HepG2 (cell line): ENCODE measurements around the gene RBPJ. TPM values are rescaled to one million over a fixed set of nuclear protein-coding genes. Genes with fewer than 3 reads are reported as not detected.

Source experiments
- AGO2 ChIP-seq: fragments of 200-400 bp; formaldehyde crosslinking; optimal IDR thresholded peaks from 2 replicates; pipeline ENCODE3; 2017; ENCODE audit warnings: mild to moderate bottlenecking, low read depth, low read length, moderate library complexity
- ATF5 ChIP-seq: sonication (generic); formaldehyde crosslinking; IDR thresholded peaks from 2 replicates; pipeline ENCODE4 v1.4.0; 2020; ENCODE audit warnings: mild to moderate bottlenecking, low read depth, missing genetic modification reagents
- CREBL2 ChIP-seq: sonication (generic); formaldehyde crosslinking; IDR thresholded peaks from 2 replicates; pipeline ENCODE4 v1.8.1; 2023; ENCODE audit warnings: missing genetic modification reagents, mild to moderate bottlenecking, borderline replicate concordance
- FOXP1 ChIP-seq, 2 experiments: fragments of 450-650 bp in 1 of 2; IDR thresholded peaks; 2 replicates each; pipeline ENCODE4 v1.6.1; 2017 to 2018; ENCODE audit warnings: antibody characterized with exemption in 1 of 2
- HNF1A ChIP-seq, 2 experiments: sonication (generic) in 1 of 2; formaldehyde crosslinking in 1 of 2; IDR thresholded peaks; 2 replicates each; pipeline versions ENCODE4 v1.4.0 to v1.6.1; 2016 to 2020; ENCODE audit warnings: borderline replicate concordance in 1 of 2, low read depth in 1 of 2, mild to moderate bottlenecking in 1 of 2, missing genetic modification reagents in 1 of 2
- KLF12 ChIP-seq: sonication (generic); formaldehyde crosslinking; IDR thresholded peaks from 2 replicates; pipeline ENCODE4 v1.4.0; 2020; ENCODE audit warnings: missing genetic modification reagents, borderline replicate concordance
- KLF15 ChIP-seq: sonication (generic); formaldehyde crosslinking; IDR thresholded peaks from 2 replicates; pipeline ENCODE4 v1.8.1; 2023; ENCODE audit warnings: borderline replicate concordance, mild to moderate bottlenecking, inconsistent platforms, missing genetic modification reagents, mixed read lengths
- MED1 ChIP-seq: sonication (generic); formaldehyde crosslinking; IDR thresholded peaks from 2 replicates; pipeline ENCODE4 v1.4.0; 2020; ENCODE audit warnings: missing genetic modification reagents
- MTF1 ChIP-seq: sonication (generic); formaldehyde crosslinking; IDR thresholded peaks from 2 replicates; pipeline ENCODE4 v1.5.0; 2020; ENCODE audit warnings: missing genetic modification reagents
- RARG ChIP-seq: sonication (generic); formaldehyde crosslinking; IDR thresholded peaks from 2 replicates; pipeline ENCODE4 v1.4.0; 2020; ENCODE audit warnings: low read depth, mild to moderate bottlenecking, missing genetic modification reagents
- SRSF9 ChIP-seq: fragments of 200-400 bp; formaldehyde crosslinking; IDR thresholded peaks from 2 replicates; pipeline ENCODE4 v1.6.1; 2018; ENCODE audit warnings: borderline replicate concordance, mild to moderate bottlenecking, low read depth, low read length; ENCODE audit not compliant: insufficient read depth, poor library complexity, severe bottlenecking
- TCF7 ChIP-seq: sonication (generic); IDR thresholded peaks from 2 replicates; pipeline ENCODE4 v1.6.1; 2016; ENCODE audit warnings: antibody characterized with exemption, low read depth
- TMF1 ChIP-seq: sonication (generic); formaldehyde crosslinking; IDR thresholded peaks from 2 replicates; pipeline ENCODE4 v1.8.1; 2022; ENCODE audit warnings: low read depth, missing genetic modification reagents
- ZMYM2 ChIP-seq: sonication (generic); formaldehyde crosslinking; IDR thresholded peaks from 2 replicates; pipeline ENCODE4 v1.8.0; 2022; ENCODE audit warnings: mild to moderate bottlenecking, missing genetic modification reagents
- ZNF337 ChIP-seq: sonication (generic); formaldehyde crosslinking; IDR thresholded peaks from 2 replicates; pipeline ENCODE4 v1.5.1; 2020; ENCODE audit warnings: missing genetic modification reagents, low read depth, mild to moderate bottlenecking, borderline replicate concordance
- ZNF460 ChIP-seq: sonication (generic); formaldehyde crosslinking; IDR thresholded peaks from 2 replicates; pipeline ENCODE4 v1.5.1; 2020; ENCODE audit warnings: missing genetic modification reagents, mild to moderate bottlenecking, borderline replicate concordance
- ZNF737 ChIP-seq: sonication (generic); formaldehyde crosslinking; IDR thresholded peaks from 2 replicates; pipeline ENCODE4 v1.5.0; 2020; ENCODE audit warnings: missing genetic modification reagents, mild to moderate bottlenecking, borderline replicate concordance
- polyA plus RNA-seq, 8 experiments: library from polyadenylated mRNA; depleted of rRNA in 3 of 8; stranded (reverse) in 7 of 8; unstranded in 1 of 8; fragments of >200 nt; fragmentation: Illumina TruSeq in 4 of 8; extraction: Trizol in 4 of 8; gene quantifications; 2 replicates each; pipeline versions ENCODE4 v1.2.1 to v1.2.3, GENCODE V29; 2011 to 2016; ENCODE audit warnings: low read depth in 4 of 8, missing spikeins in 1 of 8, mixed read lengths in 1 of 8; ENCODE audit not compliant: insufficient read depth in 1 of 8
- total RNA-seq, 5 experiments: library from RNA; depleted of rRNA; stranded (reverse); fragments of >200 nt; fragmentation: Illumina TruSeq; extraction: Trizol; gene quantifications; 2 replicates each; pipeline ENCODE4 v1.2.3, GENCODE V29; 2016; ENCODE audit warnings: low read depth in 1 of 5
- TF ChIP-seq, protein P1 (sequence below): sonication (generic); formaldehyde crosslinking; IDR thresholded peaks from 2 replicates; pipeline ENCODE4 v1.4.0; 2020; ENCODE audit warnings: mild to moderate bottlenecking, missing genetic modification reagents
- TF ChIP-seq, protein P2 (sequence below): sonication (generic); formaldehyde crosslinking; IDR thresholded peaks from 2 replicates; pipeline ENCODE4 v1.9.0; 2021; ENCODE audit warnings: missing genetic modification reagents, borderline replicate concordance
- TF ChIP-seq, protein P3 (sequence below): conservative IDR thresholded peaks from 2 replicates; pipeline ENCODE4 v1.6.1; 2018; ENCODE audit warnings: missing genetic modification reagents

RBPJ gene
- total and polyA plus RNA-seq, 2 of the 13 experiments (the other 11 are each of a cell fraction or from before 2014, with no cell fraction given), result 25.9 to 33.2 TPM

DNA sequence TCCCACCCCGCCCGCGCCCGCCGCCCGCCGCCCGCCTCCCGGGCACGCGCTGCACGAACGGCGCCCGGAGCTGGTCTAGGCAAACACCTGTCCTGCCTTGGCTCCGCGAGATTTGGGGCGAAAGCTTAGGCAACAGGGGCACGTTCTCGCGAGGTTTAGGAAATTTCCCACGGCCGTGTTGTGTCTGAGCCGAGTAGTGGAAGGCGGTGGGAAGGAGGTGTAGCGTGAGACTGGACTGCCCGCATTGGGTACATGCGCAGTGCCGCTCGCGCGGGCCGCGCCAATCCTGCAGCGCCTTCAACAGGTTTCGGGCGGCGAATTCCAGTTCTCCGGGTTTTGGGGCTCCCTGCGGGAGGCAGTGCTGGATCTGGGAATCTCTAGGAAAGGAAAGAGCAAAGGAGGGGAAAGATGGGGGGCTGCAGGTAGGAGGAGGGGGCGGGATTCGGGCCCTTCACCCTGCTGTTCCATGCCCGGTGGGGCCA lies 1.3 kb upstream of the RBPJ start (continued):
- no peak for TF ChIP-seq ATF5 (CRISPR knock-in tag)
- no peak; the same call in 1 of the 2 replicates for TF ChIP-seq MED1
- TF ChIP-seq ZNF460 (CRISPR knock-in tag), result no peak; the same call in 1 of the 2 replicates
- no peak for TF ChIP-seq CREBL2 (CRISPR knock-in tag)
- TF ChIP-seq, protein P1, sequence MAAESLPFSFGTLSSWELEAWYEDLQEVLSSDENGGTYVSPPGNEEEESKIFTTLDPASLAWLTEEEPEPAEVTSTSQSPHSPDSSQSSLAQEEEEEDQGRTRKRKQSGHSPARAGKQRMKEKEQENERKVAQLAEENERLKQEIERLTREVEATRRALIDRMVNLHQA (CRISPR knock-in tag), result no peak
- TF ChIP-seq, protein P2, sequence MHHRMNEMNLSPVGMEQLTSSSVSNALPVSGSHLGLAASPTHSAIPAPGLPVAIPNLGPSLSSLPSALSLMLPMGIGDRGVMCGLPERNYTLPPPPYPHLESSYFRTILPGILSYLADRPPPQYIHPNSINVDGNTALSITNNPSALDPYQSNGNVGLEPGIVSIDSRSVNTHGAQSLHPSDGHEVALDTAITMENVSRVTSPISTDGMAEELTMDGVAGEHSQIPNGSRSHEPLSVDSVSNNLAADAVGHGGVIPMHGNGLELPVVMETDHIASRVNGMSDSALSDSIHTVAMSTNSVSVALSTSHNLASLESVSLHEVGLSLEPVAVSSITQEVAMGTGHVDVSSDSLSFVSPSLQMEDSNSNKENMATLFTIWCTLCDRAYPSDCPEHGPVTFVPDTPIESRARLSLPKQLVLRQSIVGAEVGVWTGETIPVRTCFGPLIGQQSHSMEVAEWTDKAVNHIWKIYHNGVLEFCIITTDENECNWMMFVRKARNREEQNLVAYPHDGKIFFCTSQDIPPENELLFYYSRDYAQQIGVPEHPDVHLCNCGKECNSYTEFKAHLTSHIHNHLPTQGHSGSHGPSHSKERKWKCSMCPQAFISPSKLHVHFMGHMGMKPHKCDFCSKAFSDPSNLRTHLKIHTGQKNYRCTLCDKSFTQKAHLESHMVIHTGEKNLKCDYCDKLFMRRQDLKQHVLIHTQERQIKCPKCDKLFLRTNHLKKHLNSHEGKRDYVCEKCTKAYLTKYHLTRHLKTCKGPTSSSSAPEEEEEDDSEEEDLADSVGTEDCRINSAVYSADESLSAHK, result no peak
- TF ChIP-seq RARG, result no peak
- no peak for TF ChIP-seq FOXP1 (IDR thresholded peaks at IDR 0.05)
- TF ChIP-seq FOXP1 (CRISPR knock-in tag; IDR thresholded peaks at IDR 0.05), result 0 out of 2 replicates have a peak, but pooled peaks have one; percentile 22
- no peak for TF ChIP-seq TCF7
- 0 out of 2 replicates have a peak, but pooled peaks have one; percentile 3 for TF ChIP-seq TMF1 (CRISPR knock-in tag)
- no peak for TF ChIP-seq ZMYM2 (CRISPR knock-in tag)
- no peak for TF ChIP-seq HNF1A (IDR thresholded peaks at IDR 0.05; ENCODE audit: low read depth)
- peak; percentile 80 for TF ChIP-seq HNF1A (CRISPR knock-in tag; IDR thresholded peaks at IDR 0.05; ENCODE audit: borderline replicate concordance)
- no peak for TF ChIP-seq SRSF9
- no peak for TF ChIP-seq MTF1 (CRISPR knock-in tag)
- no peak for TF ChIP-seq KLF12 (CRISPR knock-in tag)
- no peak for TF ChIP-seq ZNF737 (CRISPR knock-in tag)
- no peak for TF ChIP-seq KLF15 (CRISPR knock-in tag)
- TF ChIP-seq, protein P3, sequence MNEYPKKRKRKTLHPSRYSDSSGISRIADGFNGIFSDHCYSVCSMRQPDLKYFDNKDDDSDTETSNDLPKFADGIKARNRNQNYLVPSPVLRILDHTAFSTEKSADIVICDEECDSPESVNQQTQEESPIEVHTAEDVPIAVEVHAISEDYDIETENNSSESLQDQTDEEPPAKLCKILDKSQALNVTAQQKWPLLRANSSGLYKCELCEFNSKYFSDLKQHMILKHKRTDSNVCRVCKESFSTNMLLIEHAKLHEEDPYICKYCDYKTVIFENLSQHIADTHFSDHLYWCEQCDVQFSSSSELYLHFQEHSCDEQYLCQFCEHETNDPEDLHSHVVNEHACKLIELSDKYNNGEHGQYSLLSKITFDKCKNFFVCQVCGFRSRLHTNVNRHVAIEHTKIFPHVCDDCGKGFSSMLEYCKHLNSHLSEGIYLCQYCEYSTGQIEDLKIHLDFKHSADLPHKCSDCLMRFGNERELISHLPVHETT (CRISPR knock-in tag), result no peak; the same call in 1 of the 2 replicates
- no peak for TF ChIP-seq ZNF337 (CRISPR knock-in tag)
- TF ChIP-seq AGO2, result no peak
